Neuronal stem cell (in vitro differentiated cells): ENCODE measurements around the gene PROM1.

ENCODE experiments used
- DNase-seq: peaks from one replicate; pipeline ENCODE4 v3.0.0-alpha.2; 2013; ENCODE audit warnings: low spot score
- H2AFZ ChIP-seq: one replicate; pipeline ENCODE4 v1.6.1; 2013; ENCODE audit warnings: mild to moderate bottlenecking, low read length, inconsistent platforms
- H2AK5ac ChIP-seq: 2 replicates; pipeline ENCODE4 v1.6.1; 2013; ENCODE audit warnings: low read depth, mild to moderate bottlenecking, inconsistent platforms, low read length, moderate library complexity, mixed read lengths
- H2BK120ac ChIP-seq: 2 replicates; pipeline ENCODE4 v1.6.1; 2013; ENCODE audit warnings: low read depth, mild to moderate bottlenecking, inconsistent platforms, low read length, moderate library complexity, mixed read lengths
- H2BK12ac ChIP-seq: one replicate; pipeline ENCODE4 v1.6.1; 2013; ENCODE audit warnings: low read length, inconsistent platforms
- H2BK15ac ChIP-seq: 2 replicates; pipeline ENCODE4 v1.6.1; 2013; ENCODE audit warnings: mild to moderate bottlenecking, low read length, inconsistent platforms, mixed read lengths
- H2BK5ac ChIP-seq: one replicate; pipeline ENCODE4 v1.6.1; 2013; ENCODE audit warnings: inconsistent platforms, mild to moderate bottlenecking, low read length, moderate library complexity
- H3K14ac ChIP-seq: one replicate; pipeline ENCODE4 v1.6.1; 2013; ENCODE audit warnings: low read length, inconsistent platforms
- H3K18ac ChIP-seq: 2 replicates; pipeline ENCODE4 v1.6.1; 2013; ENCODE audit warnings: low read length, inconsistent platforms
- H3K23ac ChIP-seq: 2 replicates; pipeline ENCODE4 v1.6.1; 2013; ENCODE audit warnings: low read depth, mild to moderate bottlenecking, mixed read lengths, low read length, inconsistent platforms; ENCODE audit not compliant: poor library complexity
- H3K27ac ChIP-seq: replicated peaks from 3 replicates; pipeline ENCODE4 v1.5.1; 2013; ENCODE audit warnings: low read length, inconsistent platforms
- H3K27me3 ChIP-seq, 3 experiments: 2 replicates each; pipeline ENCODE4 v1.6.1; 2013; ENCODE audit warnings: low read length in 3 of 3, mild to moderate bottlenecking in 2 of 3, inconsistent platforms in 1 of 3, low read depth in 1 of 3, mixed read lengths in 1 of 3, moderate library complexity in 1 of 3; ENCODE audit not compliant: control insufficient read depth in 3 of 3, insufficient read depth in 3 of 3
- H3K36me3 ChIP-seq, 2 donors: replicated peaks in 1 of 2; 2 replicates each; pipeline ENCODE4 v1.6.1; 2013; ENCODE audit warnings: low read length in 2 of 2; ENCODE audit not compliant: control insufficient read depth in 2 of 2, insufficient read depth in 2 of 2
- H3K4ac ChIP-seq: 2 replicates; pipeline ENCODE4 v1.6.1; 2013; ENCODE audit warnings: inconsistent platforms, mild to moderate bottlenecking, low read length, moderate library complexity
- H3K4me1 ChIP-seq, 2 donors: 1 replicate in 1 of 2; 2 replicates in 1 of 2; pipeline ENCODE4 v1.6.1; 2013; ENCODE audit warnings: low read length in 2 of 2, low read depth in 1 of 2; ENCODE audit not compliant: control insufficient read depth in 2 of 2, insufficient read depth in 1 of 2
- H3K4me2 ChIP-seq: one replicate; pipeline ENCODE4 v1.6.1; 2013; ENCODE audit warnings: mild to moderate bottlenecking, low read length, inconsistent platforms; ENCODE audit not compliant: insufficient read depth, poor library complexity, severe bottlenecking
- H3K4me3 ChIP-seq, 2 donors: 2 replicates each; pipeline ENCODE4 v1.5.1; 2013; ENCODE audit warnings: low read length in 2 of 2, mild to moderate bottlenecking in 2 of 2, inconsistent platforms in 1 of 2, moderate library complexity in 1 of 2
- H3K79me1 ChIP-seq: one replicate; pipeline ENCODE4 v1.6.1; 2013; ENCODE audit warnings: low read depth, mild to moderate bottlenecking, inconsistent platforms, low read length, moderate library complexity
- H3K9ac ChIP-seq: one replicate; pipeline ENCODE4 v1.6.1; 2013; ENCODE audit warnings: mild to moderate bottlenecking, low read depth, low read length, inconsistent platforms; ENCODE audit not compliant: poor library complexity
- H3K9me3 ChIP-seq, 2 donors: replicated peaks in 1 of 2; 2 replicates each; pipeline versions ENCODE3 to v1.6.1; 2013; ENCODE audit warnings: low read length in 2 of 2, mild to moderate bottlenecking in 2 of 2, inconsistent platforms in 1 of 2, low read depth in 1 of 2, mixed read lengths in 1 of 2, moderate library complexity in 1 of 2; ENCODE audit not compliant: control insufficient read depth in 2 of 2, insufficient read depth in 1 of 2
- H4K8ac ChIP-seq: one replicate; pipeline ENCODE4 v1.6.1; 2013; ENCODE audit warnings: low read depth, mild to moderate bottlenecking, inconsistent platforms, low read length, moderate library complexity
- H4K91ac ChIP-seq: one replicate; pipeline ENCODE4 v1.6.1; 2013; ENCODE audit warnings: low read length, low read depth, mild to moderate bottlenecking, inconsistent platforms; ENCODE audit not compliant: poor library complexity
- WGBS, 2 donors: extraction: QIAGEN DNeasy Blood & Tissue Kit; methylation state at CpG; one replicate each; pipeline ENCODE4 v1.1.7; 2013; ENCODE audit warnings: missing lambda C conversion rate in 2 of 2, mixed read lengths in 1 of 2; ENCODE audit not compliant: insufficient read length in 2 of 2, insufficient replicate concordance in 1 of 2; ENCODE audit errors: extremely low coverage in 2 of 2; 5-methylcytosine and 5-hydroxymethylcytosine counted together

Gene PROM1

GRCh38 chr4:16021804-16022560 is 61.8 kb downstream of the PROM1 start:
- H2AK5ac ChIP-seq = no peak overlapping the region

GRCh38 chr4:16019649-16020048 is 64.2 kb downstream of the PROM1 start:
- no peak for DNase-seq
- H3K23ac ChIP-seq = no peak overlapping the region
- no peaks in the 10 kb centered on the region for H3K79me1 ChIP-seq
- no peak overlapping the region for H2BK120ac ChIP-seq
- H3K4me1 ChIP-seq = no peaks in the 10 kb centered on the region
- no peak overlapping the region for H2BK12ac ChIP-seq
- H3K4ac ChIP-seq = no peak overlapping the region
- H2AK5ac ChIP-seq = no peak overlapping the region
- no peaks in the 10 kb centered on the region for H3K9me3 ChIP-seq
- no CpG with 5 or more reads among the region's 3 CpGs for WGBS, 2 donors
- no peak overlapping the region for H2AFZ ChIP-seq
- H3K4me2 ChIP-seq = no peak overlapping the region
- no peak overlapping the region for H3K4me3 ChIP-seq
- H2BK15ac ChIP-seq = no peak overlapping the region
- H3K27me3 ChIP-seq = no peaks in the 10 kb centered on the region
- H3K18ac ChIP-seq = no peak overlapping the region
- H3K27ac ChIP-seq = no peak overlapping the region
- peaks cover 38 to 95% of the 10 kb centered on the region in 2 donors for H3K36me3 ChIP-seq
- no peak overlapping the region for H4K91ac ChIP-seq
- H4K8ac ChIP-seq = no peak overlapping the region
- H3K9ac ChIP-seq = no peak overlapping the region
- no peak overlapping the region for H2BK5ac ChIP-seq
- no peak overlapping the region for H3K14ac ChIP-seq

More at GRCh38 chr4:16021804-16022560, 61.8 kb downstream of the PROM1 start:
- Histone ChIP-seq H3K4me1 (no peaks in the 10 kb centered on the region), H2BK15ac (no peak overlapping the region), H2BK5ac (no peak overlapping the region), H3K79me1 (no peaks in the 10 kb centered on the region), H4K91ac (no peak overlapping the region), H3K36me3 (peaks cover 36 to 86% of the 10 kb centered on the region in 2 donors), H3K18ac (no peak overlapping the region), H3K14ac (no peak overlapping the region), H3K4ac (no peak overlapping the region), H2BK120ac (no peak overlapping the region), H3K27me3 (no peaks in the 10 kb centered on the region), H3K4me3 (no peak overlapping the region), H2BK12ac (no peak overlapping the region), H2AFZ (no peak overlapping the region), H3K27ac (no peak overlapping the region), H3K9ac (no peak overlapping the region), H3K4me2 (no peak overlapping the region), H3K23ac (no peak overlapping the region), H4K8ac (no peak overlapping the region), H3K9me3 (no peaks in the 10 kb centered on the region)
- no CpG with 5 or more reads among the region's 8 CpGs for WGBS, 2 donors
- no peak for DNase-seq

GRCh38 chr4:16018841-16019240 is 65.0 kb downstream of the PROM1 start:
- Histone ChIP-seq H3K79me1 (no peaks in the 10 kb centered on the region), H3K9ac (no peak overlapping the region), H3K9me3 (no peaks in the 10 kb centered on the region), H3K27ac (no peak overlapping the region), H3K14ac (no peak overlapping the region), H4K8ac (no peak overlapping the region), H2BK5ac (no peak overlapping the region), H3K4ac (no peak overlapping the region), H3K27me3 (no peaks in the 10 kb centered on the region), H2BK12ac (no peak overlapping the region), H4K91ac (no peak overlapping the region), H3K4me3 (no peak overlapping the region), H3K4me2 (no peak overlapping the region), H3K23ac (no peak overlapping the region), H3K18ac (no peak overlapping the region), H2BK120ac (no peak overlapping the region), H3K4me1 (no peaks in the 10 kb centered on the region), H2AK5ac (no peak overlapping the region), H3K36me3 (peaks cover 38 to 96% of the 10 kb centered on the region in 2 donors), H2BK15ac (no peak overlapping the region), H2AFZ (no peak overlapping the region)
- WGBS, 2 donors = no CpG with 5 or more reads among the region's 4 CpGs
- no peak for DNase-seq

DNA sequence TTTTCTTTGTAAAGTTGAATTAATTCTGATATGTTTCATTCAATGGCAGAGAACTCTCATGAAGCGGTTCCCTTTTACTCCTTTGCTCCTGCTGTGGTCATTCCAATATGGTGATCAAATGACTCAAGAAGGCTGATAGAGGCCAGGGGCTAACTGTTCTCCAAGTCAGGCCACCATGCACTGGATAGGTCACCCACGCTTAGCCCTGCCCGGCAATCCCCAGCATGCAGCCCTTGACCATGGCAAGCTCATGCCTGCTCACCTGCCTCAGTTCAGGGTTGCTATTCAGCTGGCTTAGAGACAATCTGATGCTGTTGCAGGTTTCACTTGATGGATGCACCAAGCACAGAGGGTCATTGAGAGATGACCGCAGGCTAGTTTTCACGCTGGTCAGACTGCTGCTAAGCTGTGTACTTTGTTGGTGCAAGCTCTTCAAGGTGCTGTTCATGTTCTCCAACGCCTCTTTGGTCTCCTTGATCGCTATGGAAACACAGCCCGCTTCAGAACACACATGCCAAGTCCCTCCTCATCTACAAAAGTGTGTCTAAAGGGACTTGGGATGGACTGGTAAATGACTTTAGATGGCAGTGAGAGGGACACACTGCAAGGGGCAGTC is 65.7 kb downstream of the PROM1 start:
- Histone ChIP-seq H4K91ac (no peak overlapping the region), H3K18ac (no peak overlapping the region), H4K8ac (no peak overlapping the region), H2BK120ac (no peak overlapping the region), H3K4ac (no peak overlapping the region), H3K79me1 (no peaks in the 10 kb centered on the region), H3K4me1 (no peaks in the 10 kb centered on the region), H3K4me2 (no peak overlapping the region), H3K4me3 (no peak overlapping the region), H2BK5ac (no peak overlapping the region), H2AK5ac (no peak overlapping the region), H3K27me3 (no peaks in the 10 kb centered on the region), H2AFZ (no peak overlapping the region), H3K23ac (no peak overlapping the region), H3K14ac (no peak overlapping the region), H3K9me3 (no peaks in the 10 kb centered on the region), H2BK12ac (no peak overlapping the region), H3K9ac (no peak overlapping the region), H3K27ac (no peak overlapping the region), H2BK15ac (no peak overlapping the region), H3K36me3 (peaks cover 34 to 96% of the 10 kb centered on the region in 2 donors)
- WGBS, 2 donors = no CpG with 5 or more reads among the region's 8 CpGs
- DNase-seq = no peak
